Loucy (cell line): Measurements from ENCODE around the gene C16orf74.

Experiments
- H2AFZ ChIP-seq: fragments of 200-600 bp; sonication (generic); 2 replicates; pipeline ENCODE4 v1.6.0; 2016; ENCODE audit warnings: antibody characterized with exemption, mild to moderate bottlenecking, low read length, moderate library complexity
- H3F3A ChIP-seq: fragments of 200-600 bp; 2 replicates; pipeline ENCODE4 v1.6.0; 2016; ENCODE audit warnings: antibody characterized with exemption, low read depth, mild to moderate bottlenecking
- H3K27me3 ChIP-seq: fragments of 200-600 bp; sonication (generic); 2 replicates; pipeline ENCODE4 v1.6.1; 2014; ENCODE audit warnings: low read length, mild to moderate bottlenecking; ENCODE audit not compliant: insufficient read depth, poor library complexity, severe bottlenecking
- H3K36me3 ChIP-seq: fragments of 200-600 bp; sonication (generic); 2 replicates; pipeline ENCODE4 v1.6.1; 2016; ENCODE audit warnings: low read length; ENCODE audit not compliant: insufficient read depth
- H3K4me1 ChIP-seq: fragments of 200-600 bp; sonication (generic); 2 replicates; pipeline ENCODE4 v1.5.1; 2014; ENCODE audit warnings: low read length, mild to moderate bottlenecking; ENCODE audit not compliant: insufficient read depth, poor library complexity, severe bottlenecking
- H3K4me2 ChIP-seq: fragments of 200-600 bp; sonication (generic); 2 replicates; pipeline ENCODE4 v1.6.0; 2014; ENCODE audit warnings: antibody characterized with exemption, low read length, low read depth, mild to moderate bottlenecking; ENCODE audit not compliant: poor library complexity, severe bottlenecking
- H3K4me3 ChIP-seq: fragments of 200-600 bp; sonication (generic); 2 replicates; pipeline ENCODE4 v1.5.1; 2014; ENCODE audit warnings: low read length, mild to moderate bottlenecking, mixed read lengths; ENCODE audit not compliant: poor library complexity, severe bottlenecking
- H3K79me2 ChIP-seq: fragments of 200-600 bp; sonication (generic); 2 replicates; pipeline ENCODE4 v1.6.1; 2014; ENCODE audit warnings: low read length; ENCODE audit not compliant: insufficient read depth
- H3K9ac ChIP-seq: fragments of 200-600 bp; sonication (generic); 2 replicates; pipeline ENCODE4 v1.6.0; 2014; ENCODE audit warnings: mild to moderate bottlenecking, low read depth, low read length, moderate library complexity; ENCODE audit not compliant: poor library complexity, severe bottlenecking
- H3K9me2 ChIP-seq: fragments of 200-600 bp; sonication (generic); replicated peaks from 2 replicates; pipeline ENCODE4 v1.6.1; 2016; ENCODE audit warnings: low read depth, low read length, mixed read lengths
- H3K9me3 ChIP-seq: fragments of 200-600 bp; sonication (generic); 2 replicates; pipeline ENCODE4 v1.6.1; 2014; ENCODE audit warnings: mild to moderate bottlenecking, antibody characterized with exemption, low read length, low read depth; ENCODE audit not compliant: insufficient read depth
- H4K20me1 ChIP-seq: fragments of 200-600 bp; sonication (generic); 2 replicates; pipeline ENCODE4 v1.6.0; 2014; ENCODE audit warnings: antibody characterized with exemption, low read length, mild to moderate bottlenecking; ENCODE audit not compliant: insufficient read depth, poor library complexity, severe bottlenecking
- CTCF ChIP-seq: fragments of 200-600 bp; sonication (generic); conservative IDR thresholded peaks from 2 replicates; pipeline ENCODE4 v1.5.1; 2014; ENCODE audit warnings: mild to moderate bottlenecking, antibody characterized with exemption, low read length
- EZH2phosphoT487 ChIP-seq: fragments of 200-600 bp; IDR thresholded peaks from 2 replicates; pipeline ENCODE4 v1.6.1; 2018; ENCODE audit warnings: antibody characterized with exemption, mild to moderate bottlenecking, moderate library complexity, borderline replicate concordance

C16orf74 gene

GRCh38 chr16:85735946-85736345, 14.9 kb downstream of the C16orf74 start:
- Histone ChIP-seq H3K4me1 (peaks cover 3% of the 10 kb centered on the region), H3F3A (no peaks in the 10 kb centered on the region), H3K79me2 (no peaks in the 10 kb centered on the region), H3K9ac (no peak overlapping the region), H2AFZ (no peak overlapping the region), H3K9me2 (no peaks in the 10 kb centered on the region), H3K27me3 (no peaks in the 10 kb centered on the region), H4K20me1 (no peaks in the 10 kb centered on the region), H3K9me3 (no peaks in the 10 kb centered on the region), H3K4me3 (no peak overlapping the region), H3K4me2 (no peak overlapping the region), H3K36me3 (no peaks in the 10 kb centered on the region)
- TF ChIP-seq EZH2phosphoT487 (no peak), CTCF (no peak)

- H3K36me3 ChIP-seq, result no peaks in the 10 kb centered on the region
- no peaks in the 10 kb centered on the region for H3F3A ChIP-seq
- no peak for TF ChIP-seq CTCF
- TF ChIP-seq EZH2phosphoT487, result no peak
- H4K20me1 ChIP-seq, result no peaks in the 10 kb centered on the region
- H3K4me2 ChIP-seq, result no peak overlapping the region
- no peaks in the 10 kb centered on the region for H3K79me2 ChIP-seq
- peaks cover 3% of the 10 kb centered on the region for H3K4me1 ChIP-seq
- H3K4me3 ChIP-seq, result no peak overlapping the region
- no peak overlapping the region for H2AFZ ChIP-seq
- no peak overlapping the region for H3K9ac ChIP-seq
- H3K9me2 ChIP-seq, result no peaks in the 10 kb centered on the region
- no peaks in the 10 kb centered on the region for H3K9me3 ChIP-seq
- H3K27me3 ChIP-seq, result no peaks in the 10 kb centered on the region
These were observed 15.7 kb downstream of the C16orf74 start for GRCh38 chr16:85735225-85735635.

GRCh38 chr16:85734311-85735017, 16.4 kb downstream of the C16orf74 start:
- Histone ChIP-seq H3K9me2 (no peaks in the 10 kb centered on the region), H3K4me3 (no peak overlapping the region), H2AFZ (no peak overlapping the region), H4K20me1 (no peaks in the 10 kb centered on the region), H3K4me1 (peaks cover 3% of the 10 kb centered on the region), H3K9me3 (no peaks in the 10 kb centered on the region), H3K79me2 (no peaks in the 10 kb centered on the region), H3K9ac (no peak overlapping the region), H3K36me3 (no peaks in the 10 kb centered on the region), H3K4me2 (no peak overlapping the region), H3F3A (no peaks in the 10 kb centered on the region), H3K27me3 (no peaks in the 10 kb centered on the region)
- TF ChIP-seq CTCF, result no peak
- TF ChIP-seq EZH2phosphoT487, result no peak
